ENCODE results near the gene NR2F1-AS1.

- TF ChIP-seq CTCF (IDR thresholded peaks at IDR 0.05; ENCODE audit: insufficient read depth, low read depth, low read length) (no peak), EZH2 (IDR thresholded peaks at IDR 0.05; ENCODE audit: insufficient read depth, low read length) (no peak)
Observed at GRCh38 chr5:93596676-93597490, 15.9 kb upstream of the NR2F1-AS1 start.
